Measurements from ENCODE around the gene ELP5.

DNA sequence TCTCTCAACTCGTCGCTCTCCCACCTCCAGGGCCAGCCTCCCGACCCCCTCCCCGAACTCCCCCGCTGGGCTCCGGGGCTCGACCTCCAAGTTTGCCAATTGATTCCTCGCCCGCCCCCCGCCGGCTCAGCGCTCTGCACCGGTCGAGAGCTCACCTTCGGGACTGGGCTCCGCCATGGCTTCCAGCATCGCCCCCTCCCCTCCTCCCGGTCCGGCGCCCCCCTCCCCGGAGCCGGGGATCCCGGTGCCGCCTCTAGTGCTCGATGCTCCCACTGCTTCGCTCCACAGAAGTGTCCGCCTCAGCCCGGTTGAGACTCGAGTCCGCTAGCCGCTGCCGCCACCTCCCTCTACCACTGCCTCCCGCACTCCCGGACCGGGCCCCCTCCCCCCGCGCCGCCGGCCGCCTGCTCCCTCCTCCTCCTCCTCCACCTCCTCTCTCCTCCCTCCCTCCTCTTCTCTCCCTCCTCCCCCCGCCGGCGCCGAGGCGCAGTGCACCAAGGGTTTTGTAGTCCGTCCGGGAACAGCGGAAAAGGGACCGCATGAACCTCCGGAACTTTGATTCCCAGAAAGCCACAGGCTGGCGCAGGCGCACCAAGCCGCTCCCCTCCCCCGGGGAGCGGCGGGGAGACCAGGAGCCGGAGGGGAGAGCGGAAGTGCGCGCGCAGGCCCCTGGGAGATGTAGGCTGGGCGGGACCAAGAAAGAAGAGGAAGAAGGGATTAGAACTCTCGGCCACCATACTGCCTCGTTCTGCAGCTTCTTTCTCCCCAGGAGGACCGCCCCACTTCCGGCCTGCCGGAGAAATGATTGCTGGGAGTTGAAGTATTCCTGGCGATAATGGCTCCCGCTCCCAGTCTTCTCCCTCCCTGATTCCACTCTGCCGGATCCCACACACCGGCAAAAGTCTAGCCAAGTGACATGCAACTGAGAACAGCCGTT, 12.7 kb upstream of the ELP5 start, which contains the start of gene PHF23:
- TF ChIP-seq, protein P1, sequence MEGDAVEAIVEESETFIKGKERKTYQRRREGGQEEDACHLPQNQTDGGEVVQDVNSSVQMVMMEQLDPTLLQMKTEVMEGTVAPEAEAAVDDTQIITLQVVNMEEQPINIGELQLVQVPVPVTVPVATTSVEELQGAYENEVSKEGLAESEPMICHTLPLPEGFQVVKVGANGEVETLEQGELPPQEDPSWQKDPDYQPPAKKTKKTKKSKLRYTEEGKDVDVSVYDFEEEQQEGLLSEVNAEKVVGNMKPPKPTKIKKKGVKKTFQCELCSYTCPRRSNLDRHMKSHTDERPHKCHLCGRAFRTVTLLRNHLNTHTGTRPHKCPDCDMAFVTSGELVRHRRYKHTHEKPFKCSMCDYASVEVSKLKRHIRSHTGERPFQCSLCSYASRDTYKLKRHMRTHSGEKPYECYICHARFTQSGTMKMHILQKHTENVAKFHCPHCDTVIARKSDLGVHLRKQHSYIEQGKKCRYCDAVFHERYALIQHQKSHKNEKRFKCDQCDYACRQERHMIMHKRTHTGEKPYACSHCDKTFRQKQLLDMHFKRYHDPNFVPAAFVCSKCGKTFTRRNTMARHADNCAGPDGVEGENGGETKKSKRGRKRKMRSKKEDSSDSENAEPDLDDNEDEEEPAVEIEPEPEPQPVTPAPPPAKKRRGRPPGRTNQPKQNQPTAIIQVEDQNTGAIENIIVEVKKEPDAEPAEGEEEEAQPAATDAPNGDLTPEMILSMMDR (IDR thresholded peaks at IDR 0.05; ENCODE audit: poor library complexity), result no peak
- no peak for TF ChIP-seq EZH2 (IDR thresholded peaks at IDR 0.05; ENCODE audit: borderline replicate concordance)
